Pericardium fibroblast (primary cell): ENCODE results near the gene SPINT4. TPM values are rescaled to one million over a fixed set of nuclear protein-coding genes. Genes with fewer than 3 reads are reported as not detected.

ENCODE experiments used
- total RNA-seq: library from RNA; depleted of rRNA; stranded (reverse); fragments of >200 nt; gene quantifications from 2 replicates; pipeline ENCODE4 v1.2.3, GENCODE V29; 2015

SPINT4 gene
- total RNA-seq, result not detected in 2 replicates

DNA sequence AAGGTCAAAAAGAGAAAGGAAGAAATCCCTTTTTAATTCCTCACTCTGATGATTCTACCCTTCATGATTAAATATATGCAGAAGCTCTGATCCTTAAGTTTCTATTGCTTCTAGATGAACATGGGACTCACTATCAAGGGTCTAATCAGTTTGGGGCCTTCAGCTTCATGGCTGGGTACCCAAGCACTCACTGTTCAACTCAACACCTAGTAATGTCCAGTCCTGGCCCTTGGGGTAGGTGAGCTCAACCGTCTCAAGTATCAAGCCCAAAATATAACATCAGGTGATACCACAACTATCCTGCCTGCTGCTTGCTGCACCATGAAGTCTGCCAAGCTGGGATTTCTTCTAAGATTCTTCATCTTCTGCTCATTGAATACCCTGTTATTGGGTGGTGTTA, at the start of gene SPINT4:
TSS of gene SPINT4 (plus strand) at position 301 of the 400 bp plus-strand sequence. CDS start at position 322, 21 bp downstream.

DNA sequence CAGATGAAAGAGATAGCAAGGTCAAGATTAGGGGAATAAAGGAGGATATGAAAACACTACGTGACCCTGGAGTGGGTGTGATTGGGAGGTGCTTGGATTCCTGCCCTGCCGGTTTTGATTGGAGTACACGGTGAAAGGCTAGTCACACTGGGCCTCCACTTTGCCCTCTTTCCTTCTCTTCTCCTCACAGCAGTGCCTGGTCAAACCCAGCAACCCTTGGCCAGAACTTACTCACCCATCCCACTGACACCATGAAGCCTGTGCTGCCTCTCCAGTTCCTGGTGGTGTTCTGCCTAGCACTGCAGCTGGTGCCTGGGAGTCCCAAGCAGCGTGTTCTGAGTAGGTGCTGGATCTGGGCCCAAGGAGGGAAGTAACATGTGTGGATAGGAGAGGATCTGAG, 20.3 kb upstream of the SPINT4 start, which contains the start of gene WFDC13:
TSS of gene WFDC13 (plus strand) at position 166 of the 400 bp plus-strand sequence. CDS start at position 252, 86 bp downstream.

GRCh38 chr20:45704969-45705637, 17.0 kb upstream of the SPINT4 start, which contains the start of gene WFDC10B:
TSS of gene WFDC10B (minus strand) at chr20:45705019. CDS start at chr20:45685992, 19,027 bp downstream.

Other genes starting within 250 kb of the SPINT4 start
- not detected in 2 replicates for gene SPINT3, start 206.7 kb upstream of the SPINT4 start, total RNA-seq
- gene WFDC6, start 182.9 kb upstream of the SPINT4 start, total RNA-seq, result not detected in 2 replicates
- not detected in 2 replicates for gene EPPIN, start 174.9 kb upstream of the SPINT4 start, total RNA-seq
- gene WFDC8, start 143.1 kb upstream of the SPINT4 start, total RNA-seq, result not detected in 2 replicates
- not detected in 2 replicates for gene WFDC10A, start 92.6 kb upstream of the SPINT4 start, total RNA-seq
- gene WFDC9, start 91.1 kb upstream of the SPINT4 start, total RNA-seq, result not detected in 2 replicates
- not detected in 2 replicates for gene WFDC11, start 52.1 kb upstream of the SPINT4 start, total RNA-seq
- not detected in 2 replicates for gene WFDC13, start 20.3 kb upstream of the SPINT4 start, total RNA-seq
- gene WFDC10B, start 17.3 kb upstream of the SPINT4 start, total RNA-seq, result not detected in 2 replicates
- 1.7 TPM in 1 of 2 replicates, not detected in the other for gene WFDC3, start 69.5 kb downstream of the SPINT4 start, total RNA-seq
- gene DNTTIP1, start 69.6 kb downstream of the SPINT4 start, total RNA-seq, result 26.6 and 27.2 TPM in 2 replicates
- gene UBE2C, start 90.3 kb downstream of the SPINT4 start, total RNA-seq, result 6.1 and 7.2 TPM in 2 replicates
- gene TNNC2, start 105.0 kb downstream of the SPINT4 start, total RNA-seq, result 1.1 and 12.2 TPM in 2 replicates
- 69.8 and 74.2 TPM in 2 replicates for gene SNX21, start 111.5 kb downstream of the SPINT4 start, total RNA-seq
- gene ACOT8, start 135.0 kb downstream of the SPINT4 start, total RNA-seq, result 31.3 and 31.7 TPM in 2 replicates
- 2.1 and 3.9 TPM in 2 replicates for gene ZSWIM3, start 135.3 kb downstream of the SPINT4 start, total RNA-seq
- gene ZSWIM1, start 158.9 kb downstream of the SPINT4 start, total RNA-seq, result 10.2 and 10.3 TPM in 2 replicates
- 1.0 and 1.6 TPM in 2 replicates for gene SPATA25, start 165.3 kb downstream of the SPINT4 start, total RNA-seq
- 3.6 and 4.9 TPM in 2 replicates for gene NEURL2, start 168.9 kb downstream of the SPINT4 start, total RNA-seq
- gene CTSA, start 169.0 kb downstream of the SPINT4 start, total RNA-seq, result 130 and 166 TPM in 2 replicates
- gene PLTP, start 189.8 kb downstream of the SPINT4 start, total RNA-seq, result 216 and 217 TPM in 2 replicates
- gene PCIF1, start 212.3 kb downstream of the SPINT4 start, total RNA-seq, result 11.6 and 16.3 TPM in 2 replicates
- 8.8 and 11.2 TPM in 2 replicates for gene ZNF335, start 249.9 kb downstream of the SPINT4 start, total RNA-seq